ENCODE results near the gene OGG1.
A peak's percentile ranks its signal among the peaks of the same experiment; 100 is the strongest.

OGG1 gene

DNA sequence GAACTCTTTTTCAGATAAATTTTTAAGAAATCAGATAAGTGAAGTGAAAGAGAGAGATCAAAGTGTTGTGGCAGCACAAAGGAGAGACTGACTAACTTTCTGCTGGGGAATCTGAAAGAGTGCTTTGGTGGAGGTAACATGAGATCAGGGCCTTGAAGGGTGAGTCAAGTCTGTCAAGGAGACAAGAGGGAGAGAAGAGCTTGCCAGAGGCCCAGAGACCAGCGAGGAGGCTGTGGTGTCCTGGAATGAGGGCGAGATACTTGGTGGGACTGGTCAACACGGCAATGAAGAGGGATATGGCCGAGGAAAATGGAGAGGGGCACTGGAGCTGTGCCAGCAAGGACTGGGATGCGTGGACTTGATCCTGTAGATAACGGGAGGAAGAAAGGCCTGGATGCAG, 38.0 kb downstream of the OGG1 start:
- DNase-seq, result no peak

DNA sequence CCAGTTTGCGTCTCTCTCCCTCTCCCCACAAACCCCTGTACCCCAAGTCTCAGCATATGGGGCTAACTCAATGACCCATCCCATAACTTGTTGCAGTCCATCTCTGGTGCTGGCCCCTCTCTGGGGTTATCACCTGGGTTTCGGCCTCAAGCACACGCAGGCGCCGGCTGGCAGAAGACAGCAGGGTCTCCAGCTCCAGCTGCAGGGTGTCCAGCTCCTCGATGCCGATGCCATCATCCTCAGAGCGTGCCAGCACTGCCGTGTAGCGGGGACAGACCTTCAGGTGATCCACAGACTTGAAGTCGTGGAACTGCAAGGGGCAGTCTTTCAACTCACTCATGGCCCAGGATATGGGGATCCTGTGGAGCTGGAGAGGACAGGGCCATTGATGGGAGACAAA, 41.4 kb downstream of the OGG1 start:
- DNase-seq, result no peak

DNA sequence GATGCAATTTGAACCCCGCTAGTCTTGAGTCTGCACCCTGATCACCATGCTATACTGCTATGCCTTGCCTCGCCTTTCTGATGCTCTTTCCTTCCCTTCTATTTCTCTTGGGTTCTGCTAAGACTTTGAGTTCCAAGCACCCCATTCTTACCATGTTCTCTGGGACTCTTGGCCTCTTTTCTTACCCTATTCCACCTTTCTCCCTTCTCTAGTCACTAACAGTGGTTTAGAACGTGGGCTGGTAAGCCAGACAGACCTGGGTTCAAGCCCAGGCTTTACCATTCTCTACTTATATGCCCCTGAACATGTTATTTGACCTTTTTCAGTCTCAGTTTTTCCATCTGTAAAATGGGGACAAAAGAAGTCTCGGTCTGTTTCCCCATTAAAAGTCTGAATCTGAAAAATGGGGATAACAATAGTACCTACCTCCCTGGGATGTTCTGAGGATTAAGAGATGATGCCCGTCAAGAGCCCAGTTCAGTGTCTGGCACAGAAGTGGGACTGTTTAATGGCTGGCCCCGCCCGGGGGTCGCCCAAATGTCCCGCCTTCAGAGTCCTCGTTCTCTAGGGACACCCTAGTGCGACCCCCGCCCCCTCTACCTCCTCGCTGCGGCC, 42.1 kb downstream of the OGG1 start:
- no peak for DNase-seq

DNA sequence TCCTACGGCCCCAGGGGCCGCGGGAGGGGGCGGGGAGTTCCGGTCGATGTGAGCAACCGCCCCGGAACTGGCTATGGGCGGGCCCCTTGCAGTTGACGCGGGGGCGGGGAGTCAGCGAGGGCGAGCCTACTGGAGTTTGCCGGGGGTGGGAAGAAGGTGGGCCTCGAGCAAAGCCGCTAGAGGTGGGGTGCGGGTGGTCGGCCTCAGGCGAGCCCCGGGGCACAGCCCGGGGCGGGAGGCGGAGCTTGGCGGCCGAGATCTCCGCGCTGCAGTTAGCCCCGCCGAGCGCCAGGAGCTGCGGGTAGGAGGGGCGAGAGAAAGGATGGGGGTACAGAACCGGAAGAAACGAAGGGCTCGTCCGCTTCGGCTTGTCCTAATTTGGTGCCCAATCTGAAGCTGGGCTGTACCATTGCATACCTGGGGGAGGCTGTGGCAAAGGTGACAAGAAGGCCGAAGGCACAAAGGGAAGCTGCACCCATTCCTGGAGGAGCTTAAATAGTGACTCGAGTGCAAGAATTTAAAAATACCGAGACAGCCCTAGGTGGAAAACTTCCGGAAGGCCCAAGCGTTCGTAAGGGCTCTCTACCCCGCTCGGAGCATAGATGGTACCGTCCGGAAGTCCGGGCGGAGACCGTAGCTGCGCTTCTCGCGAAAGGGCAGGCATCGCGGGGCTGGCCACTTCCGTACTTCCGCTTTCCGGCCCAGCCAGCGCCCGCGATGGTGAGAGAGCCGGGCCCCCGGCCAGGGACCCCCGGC, 42.8 kb downstream of the OGG1 start, which contains the start of the genes ARPC4 and TADA3:
ARPC4 (plus strand) TSS at position 678 of the 756 bp plus-strand sequence; CDS start at position 718, 40 bp downstream.
TADA3 (minus strand) TSS at position 69 of the 756 bp plus-strand sequence. CDS start 1,007 bp downstream, outside the sequence.
- peak; percentile 66 for DNase-seq

DNA sequence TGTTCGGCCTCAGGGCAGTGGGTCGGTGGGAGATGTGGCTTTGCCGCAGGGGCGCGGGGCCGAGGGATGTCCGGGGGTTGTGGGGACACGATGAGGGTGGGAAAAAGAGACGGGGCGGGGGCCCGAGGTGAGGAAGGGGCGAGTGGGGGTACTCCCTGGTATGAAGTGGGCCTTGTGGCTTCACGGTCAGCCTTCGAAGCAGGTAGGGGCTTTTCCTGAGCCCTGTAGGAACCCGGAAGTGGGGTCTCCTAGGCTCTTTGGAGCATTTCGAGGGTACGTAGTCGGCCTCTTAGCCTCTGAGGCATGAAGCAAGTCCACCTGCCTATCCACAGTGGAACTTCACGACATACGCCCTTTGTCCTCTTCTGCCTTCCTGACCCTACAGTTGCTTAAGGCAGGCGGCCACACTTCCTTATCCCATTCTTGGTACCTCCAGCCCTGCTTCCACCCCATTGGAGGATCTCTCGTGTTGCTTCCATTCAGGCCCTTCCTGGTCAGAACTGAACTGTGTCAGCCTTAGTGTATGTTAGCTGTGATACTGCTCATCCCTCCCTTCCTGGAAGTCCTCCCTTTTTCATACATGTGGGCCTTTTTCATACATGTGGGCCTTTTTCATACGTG, 43.5 kb downstream of the OGG1 start:
- DNase-seq, result no peak

DNA sequence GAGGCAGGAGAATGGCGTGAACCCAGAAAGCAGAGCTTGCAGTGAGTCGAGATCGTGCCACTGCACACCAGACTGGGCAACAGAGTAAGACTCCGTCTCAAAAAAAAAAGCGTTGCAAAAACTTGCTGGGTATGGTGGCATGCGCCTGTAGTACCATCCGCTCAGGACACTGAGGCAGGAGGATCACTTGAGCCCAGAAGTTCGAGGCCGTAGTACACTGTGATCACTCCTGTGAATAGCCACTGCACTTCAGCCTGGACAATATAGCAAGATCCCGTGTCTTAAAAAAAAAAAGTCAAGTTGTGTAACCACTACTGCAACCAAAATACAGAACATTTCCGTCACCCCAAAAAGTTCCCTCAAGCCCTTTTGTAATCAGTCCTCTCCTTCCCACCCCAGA, 44.6 kb downstream of the OGG1 start:
- DNase-seq, result no peak

DNA sequence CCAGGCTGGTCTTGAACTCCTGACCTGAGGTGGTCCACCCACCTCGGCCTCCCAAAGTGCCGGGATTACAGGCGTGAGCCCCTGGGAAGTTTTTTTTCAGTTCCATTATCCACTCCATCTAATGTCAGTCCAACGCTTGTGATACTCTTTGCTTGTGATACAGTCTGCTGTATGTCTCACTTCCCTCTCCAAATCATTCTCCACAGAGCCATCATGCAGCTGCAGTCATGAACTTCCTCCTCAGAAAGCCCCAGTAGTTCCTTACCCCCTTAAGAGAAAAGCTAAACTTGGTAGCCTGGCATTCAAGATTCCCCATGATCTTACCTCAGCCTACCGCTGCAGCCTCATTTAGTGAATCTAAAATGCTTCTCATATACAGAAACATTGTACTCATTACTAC, 45.5 kb downstream of the OGG1 start:
- DNase-seq, result no peak

DNA sequence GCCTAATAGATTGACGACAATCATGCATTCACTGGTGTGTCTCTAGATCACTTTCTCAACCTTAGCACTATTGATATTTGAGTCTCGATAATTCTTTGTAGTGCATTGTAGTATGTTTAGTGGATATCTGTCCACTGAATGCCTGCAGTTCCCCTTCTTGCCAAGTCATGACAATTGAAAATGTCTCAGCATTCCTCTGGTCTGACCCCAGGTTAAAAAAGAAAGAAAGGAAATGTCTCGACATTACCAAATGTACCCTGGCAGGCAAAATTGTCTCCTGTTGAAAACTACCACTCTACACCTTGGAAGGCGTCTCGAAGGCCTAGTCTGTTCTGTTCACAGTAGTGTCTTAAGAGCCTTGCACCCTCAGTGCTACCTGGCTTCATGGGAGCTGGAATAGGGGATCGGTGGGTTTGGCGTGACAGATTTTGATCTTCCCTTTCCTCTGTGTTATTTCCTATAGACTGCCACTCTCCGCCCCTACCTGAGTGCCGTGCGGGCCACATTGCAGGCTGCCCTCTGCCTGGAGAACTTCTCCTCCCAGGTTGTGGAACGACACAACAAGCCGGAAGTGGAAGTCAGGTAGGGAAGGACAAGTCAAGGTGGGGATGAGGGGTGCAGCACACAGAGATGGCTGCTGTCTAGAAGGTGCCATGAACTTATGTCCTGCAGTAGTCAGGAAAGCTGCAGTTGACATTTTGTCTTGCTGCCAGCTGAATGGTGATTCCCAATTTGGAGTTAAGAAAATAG, 47.6 kb downstream of the OGG1 start:
- no peak for DNase-seq

DNA sequence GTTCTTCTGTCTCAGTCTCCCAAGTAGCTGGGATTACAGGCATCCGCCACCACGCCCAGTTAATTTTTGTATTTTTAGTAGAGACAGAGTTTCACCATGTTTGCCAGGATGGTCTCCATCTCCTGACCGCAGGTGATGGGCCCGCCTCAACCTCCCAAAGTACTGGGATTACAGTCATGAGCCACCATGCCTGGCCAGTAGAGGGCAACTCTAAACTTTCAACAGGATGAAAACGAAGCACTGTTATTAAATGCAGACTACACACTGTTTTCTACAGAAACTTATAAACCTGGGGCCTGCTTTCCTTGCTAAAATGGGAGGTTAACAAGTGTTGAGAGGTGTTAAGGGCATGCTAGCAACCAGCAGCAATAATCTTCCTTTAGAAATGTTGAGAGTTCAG, 50.8 kb downstream of the OGG1 start:
- no peak for DNase-seq

DNA sequence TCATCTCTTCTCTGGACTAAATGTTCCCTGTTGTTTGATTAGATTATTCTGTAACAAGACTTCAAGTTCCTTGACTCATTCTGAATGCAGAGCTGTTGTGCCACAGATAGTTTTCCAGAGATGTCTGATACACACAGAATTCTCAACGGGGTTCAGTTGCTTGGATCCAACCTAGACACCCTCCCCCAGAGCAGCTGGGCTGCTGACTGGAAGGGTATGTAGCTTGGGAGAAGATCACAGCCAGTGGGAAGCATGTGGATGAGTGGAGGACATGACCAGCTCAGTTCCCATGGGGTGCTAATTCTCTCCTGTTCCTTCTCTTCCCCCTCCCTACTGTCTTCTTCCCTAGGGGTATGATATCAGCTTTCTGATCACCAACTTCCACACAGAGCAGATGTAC, 53.7 kb downstream of the OGG1 start:
- DNase-seq, result no peak

DNA sequence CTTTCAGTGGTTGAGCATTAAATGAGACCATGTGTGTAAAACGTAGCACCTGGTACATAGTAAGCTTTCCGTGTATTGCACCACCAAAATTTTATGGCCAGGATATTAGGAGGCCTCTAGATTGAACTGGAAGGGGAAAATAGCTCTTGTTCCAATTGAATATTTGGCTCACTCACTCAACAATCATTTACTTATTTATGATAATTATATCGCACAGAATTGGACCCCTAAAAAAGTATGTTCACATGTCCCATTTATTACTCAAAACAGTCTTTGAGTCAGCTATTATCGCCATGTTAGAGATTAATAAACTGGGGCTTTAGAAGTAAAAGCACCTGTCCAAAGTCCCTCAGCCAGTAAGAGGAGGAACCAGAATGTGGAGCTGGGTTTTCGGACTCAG, 55.2 kb downstream of the OGG1 start:
- no peak for DNase-seq

DNA sequence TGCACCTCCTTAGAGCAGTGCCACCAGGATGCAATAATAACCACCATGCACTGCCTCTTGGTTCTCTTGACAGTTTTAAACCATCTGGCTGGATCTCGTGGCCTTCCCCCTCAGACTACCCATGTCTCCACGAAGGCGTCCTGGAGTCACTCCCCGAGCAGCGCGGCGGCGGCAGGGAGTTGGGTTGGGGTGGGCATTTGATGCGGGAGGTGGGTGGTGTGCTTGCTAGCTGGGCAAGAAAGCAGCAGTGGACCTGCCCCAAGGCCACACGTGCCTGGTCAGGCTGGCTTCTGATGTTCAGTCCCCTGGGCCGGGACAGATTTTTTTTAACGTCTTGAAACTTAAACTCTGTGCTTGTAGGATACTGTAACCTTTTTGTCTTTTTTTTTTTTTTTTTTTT, 56.4 kb downstream of the OGG1 start:
- DNase-seq, result no peak

Measured in NCI-H187 treated with DMSO at 0.1 percent for 48 hours (cell line).